Upper lobe of left lung (tissue), 4 donors: ENCODE results near the gene LHFPL2.

ENCODE experiments used
- CTCF ChIP-seq, 6 experiments: fragments of 450-650 bp in 4 of 6; fragments of 200-600 bp in 2 of 6; sonication (generic) in 2 of 6; IDR thresholded peaks; one replicate each; pipeline ENCODE4 v1.5.1; 2016 to 2019; ENCODE audit warnings: antibody characterized with exemption in 6 of 6
- POLR2A ChIP-seq, 4 donors: fragments of 450-650 bp; IDR thresholded peaks; one replicate each; pipeline ENCODE4 v1.5.1; 2016 to 2017; ENCODE audit warnings: antibody characterized with exemption in 4 of 4, mild to moderate bottlenecking in 2 of 4
- POLR2AphosphoS5 ChIP-seq, 2 donors: sonication (generic); formaldehyde crosslinking; IDR thresholded peaks; one replicate each; pipeline ENCODE4 v1.5.1; 2017; ENCODE audit warnings: antibody characterized with exemption in 2 of 2

GRCh38 chr5:78519198-78519941 is 129.2 kb downstream of the LHFPL2 start:
- no peak for TF ChIP-seq CTCF (IDR thresholded peaks at IDR 0.05)
- TF ChIP-seq POLR2AphosphoS5 (IDR thresholded peaks at IDR 0.05) = no peak
- no peak for TF ChIP-seq POLR2A (IDR thresholded peaks at IDR 0.05)
